Measurements from ENCODE around the gene EFL1.

DNA sequence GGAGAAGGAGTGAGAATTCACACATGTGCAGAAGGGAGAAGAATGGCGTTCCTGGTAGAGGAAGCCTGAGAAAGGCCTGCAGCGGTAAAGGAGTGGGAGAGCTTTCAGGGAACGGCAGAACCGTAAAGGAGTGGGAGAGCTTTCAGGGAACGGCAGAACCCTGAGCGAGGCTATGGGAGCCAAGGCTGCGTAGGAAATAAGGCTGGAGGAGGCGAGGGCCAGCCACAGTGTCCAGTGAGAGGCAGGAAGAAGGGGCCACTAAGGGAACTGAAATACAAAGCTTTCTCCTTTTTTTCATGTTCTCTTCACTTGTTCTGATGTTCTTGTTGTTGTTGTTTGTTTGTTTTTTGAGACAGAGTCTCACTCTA lies 45.2 kb upstream of the EFL1 start:
- TF ChIP-seq, protein P1, sequence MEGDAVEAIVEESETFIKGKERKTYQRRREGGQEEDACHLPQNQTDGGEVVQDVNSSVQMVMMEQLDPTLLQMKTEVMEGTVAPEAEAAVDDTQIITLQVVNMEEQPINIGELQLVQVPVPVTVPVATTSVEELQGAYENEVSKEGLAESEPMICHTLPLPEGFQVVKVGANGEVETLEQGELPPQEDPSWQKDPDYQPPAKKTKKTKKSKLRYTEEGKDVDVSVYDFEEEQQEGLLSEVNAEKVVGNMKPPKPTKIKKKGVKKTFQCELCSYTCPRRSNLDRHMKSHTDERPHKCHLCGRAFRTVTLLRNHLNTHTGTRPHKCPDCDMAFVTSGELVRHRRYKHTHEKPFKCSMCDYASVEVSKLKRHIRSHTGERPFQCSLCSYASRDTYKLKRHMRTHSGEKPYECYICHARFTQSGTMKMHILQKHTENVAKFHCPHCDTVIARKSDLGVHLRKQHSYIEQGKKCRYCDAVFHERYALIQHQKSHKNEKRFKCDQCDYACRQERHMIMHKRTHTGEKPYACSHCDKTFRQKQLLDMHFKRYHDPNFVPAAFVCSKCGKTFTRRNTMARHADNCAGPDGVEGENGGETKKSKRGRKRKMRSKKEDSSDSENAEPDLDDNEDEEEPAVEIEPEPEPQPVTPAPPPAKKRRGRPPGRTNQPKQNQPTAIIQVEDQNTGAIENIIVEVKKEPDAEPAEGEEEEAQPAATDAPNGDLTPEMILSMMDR (IDR thresholded peaks at IDR 0.05): no peak
- TF ChIP-seq POLR2A (IDR thresholded peaks at IDR 0.05): no peak

All from body of pancreas (tissue), 4 donors.